K562 (cell line): Measurements from ENCODE around the gene GRIA3. TPM values are rescaled to one million over a fixed set of nuclear protein-coding genes. Genes with fewer than 3 reads are reported as not detected.

Source experiments
- E2F6 ChIP-seq, 2 experiments: IDR thresholded peaks; 2 replicates each; pipeline ENCODE4 v1.6.1; 2011; ENCODE audit warnings: borderline replicate concordance in 1 of 2, control low read depth in 1 of 2, low read depth in 1 of 2, low read length in 1 of 2, mild to moderate bottlenecking in 1 of 2, mixed read lengths in 1 of 2, moderate library complexity in 1 of 2; ENCODE audit not compliant: insufficient read depth in 1 of 2, insufficient read length in 1 of 2, poor library complexity in 1 of 2, severe bottlenecking in 1 of 2; ENCODE audit errors: extremely low read depth in 1 of 2
- GABPA ChIP-seq: fragments of 200-800 bp; sonication (Bioruptor generic); conservative IDR thresholded peaks from 2 replicates; pipeline ENCODE4 v1.6.1; 2016; ENCODE audit warnings: low read depth, missing genetic modification characterization, missing compliant biosample characterization
- GATAD2A ChIP-seq: fragments of 450-650 bp; IDR thresholded peaks from 2 replicates; pipeline ENCODE4 v1.6.1; 2017
- GMEB1 ChIP-seq: fragments of 250-450 bp; sonication (Bioruptor Pico); IDR thresholded peaks from 2 replicates; pipeline ENCODE4 v1.4.0; 2020; ENCODE audit warnings: mild to moderate bottlenecking
- KLF1 ChIP-seq: fragments of 450-650 bp; IDR thresholded peaks from 2 replicates; pipeline ENCODE4 v1.6.1; 2016; ENCODE audit warnings: missing genetic modification characterization, missing compliant biosample characterization
- MNT ChIP-seq, 2 experiments: fragments of 450-650 bp; conservative IDR thresholded peaks; 2 replicates each; pipeline ENCODE4 v1.6.1; 2017; ENCODE audit warnings: mild to moderate bottlenecking in 2 of 2, moderate library complexity in 2 of 2
- NFIX ChIP-seq: fragments of 250-450 bp; sonication (Bioruptor Pico); IDR thresholded peaks from 2 replicates; pipeline ENCODE4 v1.4.0; 2020; ENCODE audit warnings: low read depth, mild to moderate bottlenecking, moderate library complexity
- SMARCB1 ChIP-seq: IDR thresholded peaks from 2 replicates; pipeline ENCODE4 v1.6.1; 2011; ENCODE audit warnings: improper control_type of control experiment, low read depth; ENCODE audit not compliant: insufficient read length
- ZNF274 ChIP-seq: IDR thresholded peaks from 2 replicates; pipeline ENCODE4 v1.6.1; 2011; ENCODE audit warnings: low read depth, mild to moderate bottlenecking, low read length, moderate library complexity, borderline replicate concordance
- ZNF407 ChIP-seq: fragments of 450-650 bp; IDR thresholded peaks from 2 replicates; pipeline ENCODE4 v1.6.1; 2016; ENCODE audit warnings: low read depth
- ZNF696 ChIP-seq: fragments of 250-450 bp; sonication (Bioruptor Pico); conservative IDR thresholded peaks from 2 replicates; pipeline ENCODE4 v1.4.0; 2020; ENCODE audit warnings: mild to moderate bottlenecking, moderate library complexity
- ZNF707 ChIP-seq: fragments of 250-450 bp; sonication (Bioruptor Pico); conservative IDR thresholded peaks from 2 replicates; pipeline ENCODE4 v1.8.0; 2022; ENCODE audit warnings: inconsistent platforms, mild to moderate bottlenecking, moderate library complexity
- ZNF764 ChIP-seq: fragments of 250-450 bp; sonication (Bioruptor Pico); IDR thresholded peaks from 2 replicates; pipeline ENCODE4 v1.4.0; 2020; ENCODE audit warnings: low read depth, mild to moderate bottlenecking, moderate library complexity
- polyA plus RNA-seq, 8 experiments: library from polyadenylated mRNA; depleted of rRNA in 4 of 8; stranded (reverse) in 5 of 8; unstranded in 3 of 8; fragments of >200 nt; fragmentation: Nextera tagmentation in 2 of 8; fragmentation: Illumina TruSeq in 1 of 8; extraction: Ambion mirVana in 2 of 8; extraction: Trizol in 1 of 8; gene quantifications; 2 replicates each; pipeline versions ENCODE4 v1.2.1 to v1.2.3, GENCODE V29; 2011 to 2014; ENCODE audit warnings: inconsistent platforms in 1 of 8, missing spikeins in 1 of 8
- total RNA-seq, 7 experiments: library from RNA; depleted of rRNA in 6 of 7; stranded (reverse); fragments of >200 nt in 6 of 7; fragmentation: Illumina TruSeq in 2 of 7; extraction: Trizol in 2 of 7; gene quantifications; 2 replicates each; pipeline versions ENCODE4 v1.2.1 to v1.2.3, GENCODE V29; 2011 to 2021; ENCODE audit warnings: low replicate concordance in 1 of 7
- TF ChIP-seq, protein P1 (sequence below): sonication (generic); formaldehyde crosslinking; IDR thresholded peaks from 2 replicates; pipeline ENCODE4 v1.8.1; 2022; ENCODE audit warnings: missing genetic modification reagents

The GRIA3 gene
- total and polyA plus RNA-seq, 9 of the 15 experiments (the other 6 are each of a cell fraction or from before 2014, with no cell fraction given) = 0.10 TPM; not detected in 8

- TF ChIP-seq ZNF407 (no peak), ZNF764 (no peak), ZNF707 (CRISPR knock-in tag) (no peak), E2F6 (IDR thresholded peaks at IDR 0.05; ENCODE audit: borderline replicate concordance in 1 of 2, extremely low read depth in 1 of 2, insufficient read depth in 1 of 2, insufficient read length in 1 of 2, low read depth in 1 of 2, low read length in 1 of 2, poor library complexity in 1 of 2, severe bottlenecking in 1 of 2) (no peak), SMARCB1 (no peak), NFIX (CRISPR knock-in tag) (no peak), GATAD2A (no peak), ZNF274 (no peak), GABPA (tag) (no peak), GMEB1 (CRISPR knock-in tag) (no peak), KLF1 (tag) (no peak), MNT (conservative IDR thresholded peaks at IDR 0.05) (no peak), ZNF696 (CRISPR knock-in tag) (no peak)
- TF ChIP-seq, protein P1, sequence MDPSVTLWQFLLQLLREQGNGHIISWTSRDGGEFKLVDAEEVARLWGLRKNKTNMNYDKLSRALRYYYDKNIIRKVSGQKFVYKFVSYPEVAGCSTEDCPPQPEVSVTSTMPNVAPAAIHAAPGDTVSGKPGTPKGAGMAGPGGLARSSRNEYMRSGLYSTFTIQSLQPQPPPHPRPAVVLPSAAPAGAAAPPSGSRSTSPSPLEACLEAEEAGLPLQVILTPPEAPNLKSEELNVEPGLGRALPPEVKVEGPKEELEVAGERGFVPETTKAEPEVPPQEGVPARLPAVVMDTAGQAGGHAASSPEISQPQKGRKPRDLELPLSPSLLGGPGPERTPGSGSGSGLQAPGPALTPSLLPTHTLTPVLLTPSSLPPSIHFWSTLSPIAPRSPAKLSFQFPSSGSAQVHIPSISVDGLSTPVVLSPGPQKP (CRISPR knock-in tag) = no peak
Observed at GRCh38 chrX:123172869-123173268, 11.2 kb upstream of the GRIA3 start (continued).
